HG03457 (cell line): ENCODE results near the gene SLC9A5.
A peak's percentile ranks its signal among the peaks of the same experiment; 100 is the strongest.

Experiments used
- ATAC-seq: cut with Tn5 transposase; IDR thresholded peaks from one replicate; pipeline ENCODE4 v1.9.1; 2021; ENCODE audit warnings: moderate number of reproducible peaks; ENCODE audit not compliant: unreplicated experiment

Gene SLC9A5

GRCh38 chr16:67305216-67306071, 56.7 kb downstream of the SLC9A5 start:
- no peak for ATAC-seq

- no peak for ATAC-seq
These were observed 61.8 kb downstream of the SLC9A5 start for GRCh38 chr16:67310561-67310960.

- peak; percentile 58 for ATAC-seq
These were observed 63.1 kb downstream of the SLC9A5 start for GRCh38 chr16:67311607-67312488.

- no peak for ATAC-seq
These were observed 63.9 kb downstream of the SLC9A5 start for GRCh38 chr16:67312719-67313118.

GRCh38 chr16:67317853-67318252, 69.1 kb downstream of the SLC9A5 start:
- no peak for ATAC-seq
